Measurements from ENCODE around the gene PPIL6.

Gene PPIL6

GRCh38 chr6:109360281-109360680 is 80.1 kb downstream of the PPIL6 start:
- no peak overlapping the region for H3K27ac Mint-ChIP-seq
- peaks cover 82% of the 10 kb centered on the region for H3K36me3 Mint-ChIP-seq (ENCODE audit: low read depth)

GRCh38 chr6:109359248-109359647 is 81.2 kb downstream of the PPIL6 start:
- H3K27ac Mint-ChIP-seq: no peak overlapping the region
- H3K27me3 Mint-ChIP-seq (ENCODE audit: low read depth): no peaks in the 10 kb centered on the region
- H3K36me3 Mint-ChIP-seq (ENCODE audit: low read depth): peaks cover 72% of the 10 kb centered on the region
- no peak overlapping the region for H3K4me3 Mint-ChIP-seq
- peaks cover 11% of the 10 kb centered on the region for H3K4me1 Mint-ChIP-seq (ENCODE audit: low read depth)
- peaks cover 10% of the 10 kb centered on the region for H3K9me3 Mint-ChIP-seq

More at GRCh38 chr6:109360281-109360680, 80.1 kb downstream of the PPIL6 start:
- peaks cover 12% of the 10 kb centered on the region for H3K4me1 Mint-ChIP-seq (ENCODE audit: low read depth)
- H3K9me3 Mint-ChIP-seq: peaks cover 15% of the 10 kb centered on the region
- H3K4me3 Mint-ChIP-seq: no peak overlapping the region
- no peaks in the 10 kb centered on the region for H3K27me3 Mint-ChIP-seq (ENCODE audit: low read depth)

- H3K27me3 Mint-ChIP-seq (ENCODE audit: low read depth): no peaks in the 10 kb centered on the region
- H3K27ac Mint-ChIP-seq: no peak overlapping the region
- peaks cover 65% of the 10 kb centered on the region for H3K36me3 Mint-ChIP-seq (ENCODE audit: low read depth)
- peaks cover 10% of the 10 kb centered on the region for H3K9me3 Mint-ChIP-seq
- H3K4me3 Mint-ChIP-seq: no peak overlapping the region
- H3K4me1 Mint-ChIP-seq (ENCODE audit: low read depth): peaks cover 8% of the 10 kb centered on the region
Observed at GRCh38 chr6:109358204-109358603, 82.2 kb downstream of the PPIL6 start.

- Mint-ChIP-seq H3K4me1 (ENCODE audit: low read depth) (peaks cover 16% of the 10 kb centered on the region), H3K27ac (no peak overlapping the region), H3K36me3 (ENCODE audit: low read depth) (peaks cover 60% of the 10 kb centered on the region), H3K27me3 (ENCODE audit: low read depth) (no peaks in the 10 kb centered on the region), H3K4me3 (no peak overlapping the region), H3K9me3 (peaks cover 10% of the 10 kb centered on the region)
Observed at GRCh38 chr6:109356237-109356636, 84.2 kb downstream of the PPIL6 start.

GRCh38 chr6:109351231-109352130 is 88.9 kb downstream of the PPIL6 start:
- peaks cover 12% of the 10 kb centered on the region for H3K4me1 Mint-ChIP-seq (ENCODE audit: low read depth)
- H3K36me3 Mint-ChIP-seq (ENCODE audit: low read depth): peaks cover 13% of the 10 kb centered on the region
- H3K27ac Mint-ChIP-seq: peak overlapping the region; percentile 24
- H3K27me3 Mint-ChIP-seq (ENCODE audit: low read depth): no peaks in the 10 kb centered on the region
- no peak overlapping the region for H3K4me3 Mint-ChIP-seq
- H3K9me3 Mint-ChIP-seq: peaks cover 4% of the 10 kb centered on the region

- no peaks in the 10 kb centered on the region for H3K27me3 Mint-ChIP-seq (ENCODE audit: low read depth)
- no peak overlapping the region for H3K4me3 Mint-ChIP-seq
- no peaks in the 10 kb centered on the region for H3K9me3 Mint-ChIP-seq
- no peak overlapping the region for H3K27ac Mint-ChIP-seq
- H3K36me3 Mint-ChIP-seq (ENCODE audit: low read depth): peaks cover 8% of the 10 kb centered on the region
- peaks cover 12% of the 10 kb centered on the region for H3K4me1 Mint-ChIP-seq (ENCODE audit: low read depth)
Observed at GRCh38 chr6:109349419-109349987, 90.9 kb downstream of the PPIL6 start.

- Mint-ChIP-seq H3K27ac (no peak overlapping the region), H3K9me3 (no peaks in the 10 kb centered on the region), H3K4me1 (ENCODE audit: low read depth) (peaks cover 10% of the 10 kb centered on the region), H3K27me3 (ENCODE audit: low read depth) (no peaks in the 10 kb centered on the region), H3K4me3 (no peak overlapping the region), H3K36me3 (ENCODE audit: low read depth) (peaks cover 8% of the 10 kb centered on the region)
Observed at GRCh38 chr6:109348226-109348625, 92.2 kb downstream of the PPIL6 start.

- Mint-ChIP-seq H3K4me1 (ENCODE audit: low read depth) (peaks cover 10% of the 10 kb centered on the region), H3K27ac (no peak overlapping the region), H3K4me3 (no peak overlapping the region), H3K9me3 (no peaks in the 10 kb centered on the region), H3K36me3 (ENCODE audit: low read depth) (peaks cover 5% of the 10 kb centered on the region), H3K27me3 (ENCODE audit: low read depth) (no peaks in the 10 kb centered on the region)
Observed at GRCh38 chr6:109347779-109348178, 92.6 kb downstream of the PPIL6 start.

GRCh38 chr6:109345986-109346385 is 94.4 kb downstream of the PPIL6 start:
- Mint-ChIP-seq H3K27ac (no peak overlapping the region), H3K4me3 (no peak overlapping the region), H3K4me1 (ENCODE audit: low read depth) (no peaks in the 10 kb centered on the region), H3K36me3 (ENCODE audit: low read depth) (no peaks in the 10 kb centered on the region), H3K9me3 (no peaks in the 10 kb centered on the region), H3K27me3 (ENCODE audit: low read depth) (no peaks in the 10 kb centered on the region)

- no peaks in the 10 kb centered on the region for H3K27me3 Mint-ChIP-seq (ENCODE audit: low read depth)
- H3K27ac Mint-ChIP-seq: no peak overlapping the region
- H3K4me3 Mint-ChIP-seq: no peak overlapping the region
- H3K9me3 Mint-ChIP-seq: no peaks in the 10 kb centered on the region
- peaks cover 3% of the 10 kb centered on the region for H3K4me1 Mint-ChIP-seq (ENCODE audit: low read depth)
- no peaks in the 10 kb centered on the region for H3K36me3 Mint-ChIP-seq (ENCODE audit: low read depth)
Observed at GRCh38 chr6:109344226-109344625, 96.2 kb downstream of the PPIL6 start.

GRCh38 chr6:109343518-109343917 is 96.9 kb downstream of the PPIL6 start:
- no peaks in the 10 kb centered on the region for H3K27me3 Mint-ChIP-seq (ENCODE audit: low read depth)
- no peaks in the 10 kb centered on the region for H3K9me3 Mint-ChIP-seq
- peaks cover 3% of the 10 kb centered on the region for H3K4me1 Mint-ChIP-seq (ENCODE audit: low read depth)
- no peaks in the 10 kb centered on the region for H3K36me3 Mint-ChIP-seq (ENCODE audit: low read depth)
- H3K4me3 Mint-ChIP-seq: no peak overlapping the region
- no peak overlapping the region for H3K27ac Mint-ChIP-seq

- Mint-ChIP-seq H3K9me3 (no peaks in the 10 kb centered on the region), H3K27me3 (ENCODE audit: low read depth) (no peaks in the 10 kb centered on the region)
Observed at GRCh38 chr6:109342911-109343310, 97.5 kb downstream of the PPIL6 start.

GRCh38 chr6:109342506-109342905 is 97.9 kb downstream of the PPIL6 start:
- H3K9me3 Mint-ChIP-seq: no peaks in the 10 kb centered on the region
- peaks cover 1% of the 10 kb centered on the region for H3K36me3 Mint-ChIP-seq (ENCODE audit: low read depth)
- H3K27ac Mint-ChIP-seq: no peak overlapping the region
- no peak overlapping the region for H3K4me3 Mint-ChIP-seq
- no peaks in the 10 kb centered on the region for H3K27me3 Mint-ChIP-seq (ENCODE audit: low read depth)
- peaks cover 4% of the 10 kb centered on the region for H3K4me1 Mint-ChIP-seq (ENCODE audit: low read depth)

More at GRCh38 chr6:109342911-109343310, 97.5 kb downstream of the PPIL6 start:
- Mint-ChIP-seq H3K4me3 (no peak overlapping the region), H3K36me3 (ENCODE audit: low read depth) (no peaks in the 10 kb centered on the region), H3K4me1 (ENCODE audit: low read depth) (peaks cover 3% of the 10 kb centered on the region), H3K27ac (no peak overlapping the region)

- H3K9me3 Mint-ChIP-seq: no peaks in the 10 kb centered on the region
- H3K27ac Mint-ChIP-seq: no peak overlapping the region
- H3K4me3 Mint-ChIP-seq: no peak overlapping the region
- peaks cover 3% of the 10 kb centered on the region for H3K36me3 Mint-ChIP-seq (ENCODE audit: low read depth)
- peaks cover 6% of the 10 kb centered on the region for H3K4me1 Mint-ChIP-seq (ENCODE audit: low read depth)
- H3K27me3 Mint-ChIP-seq (ENCODE audit: low read depth): no peaks in the 10 kb centered on the region
Observed at GRCh38 chr6:109340811-109341210, 99.6 kb downstream of the PPIL6 start.
